GM12865 (cell line): ENCODE measurements around the gene ZNF516.

Experiments used
- DNase-seq: peaks from one replicate; pipeline ENCODE4 v3.0.0; 2010; ENCODE audit warnings: low read depth
- H3K4me3 ChIP-seq: 2 replicates; pipeline ENCODE4 v1.5.1; 2011; ENCODE audit warnings: mild to moderate bottlenecking, low read depth, low read length, control low read depth
- TF ChIP-seq, protein P1 (sequence below): IDR thresholded peaks from 2 replicates; pipeline ENCODE4 v1.5.1; 2011; ENCODE audit warnings: low read length, control low read depth, low read depth, inconsistent platforms; ENCODE audit not compliant: insufficient read depth; ENCODE audit errors: missing control alignments

ZNF516 gene

GRCh38 chr18:76339246-76339620, 155.8 kb downstream of the ZNF516 start:
- no peak for DNase-seq
- TF ChIP-seq, protein P1, sequence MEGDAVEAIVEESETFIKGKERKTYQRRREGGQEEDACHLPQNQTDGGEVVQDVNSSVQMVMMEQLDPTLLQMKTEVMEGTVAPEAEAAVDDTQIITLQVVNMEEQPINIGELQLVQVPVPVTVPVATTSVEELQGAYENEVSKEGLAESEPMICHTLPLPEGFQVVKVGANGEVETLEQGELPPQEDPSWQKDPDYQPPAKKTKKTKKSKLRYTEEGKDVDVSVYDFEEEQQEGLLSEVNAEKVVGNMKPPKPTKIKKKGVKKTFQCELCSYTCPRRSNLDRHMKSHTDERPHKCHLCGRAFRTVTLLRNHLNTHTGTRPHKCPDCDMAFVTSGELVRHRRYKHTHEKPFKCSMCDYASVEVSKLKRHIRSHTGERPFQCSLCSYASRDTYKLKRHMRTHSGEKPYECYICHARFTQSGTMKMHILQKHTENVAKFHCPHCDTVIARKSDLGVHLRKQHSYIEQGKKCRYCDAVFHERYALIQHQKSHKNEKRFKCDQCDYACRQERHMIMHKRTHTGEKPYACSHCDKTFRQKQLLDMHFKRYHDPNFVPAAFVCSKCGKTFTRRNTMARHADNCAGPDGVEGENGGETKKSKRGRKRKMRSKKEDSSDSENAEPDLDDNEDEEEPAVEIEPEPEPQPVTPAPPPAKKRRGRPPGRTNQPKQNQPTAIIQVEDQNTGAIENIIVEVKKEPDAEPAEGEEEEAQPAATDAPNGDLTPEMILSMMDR: no peak
- H3K4me3 ChIP-seq: no peak overlapping the region

DNA sequence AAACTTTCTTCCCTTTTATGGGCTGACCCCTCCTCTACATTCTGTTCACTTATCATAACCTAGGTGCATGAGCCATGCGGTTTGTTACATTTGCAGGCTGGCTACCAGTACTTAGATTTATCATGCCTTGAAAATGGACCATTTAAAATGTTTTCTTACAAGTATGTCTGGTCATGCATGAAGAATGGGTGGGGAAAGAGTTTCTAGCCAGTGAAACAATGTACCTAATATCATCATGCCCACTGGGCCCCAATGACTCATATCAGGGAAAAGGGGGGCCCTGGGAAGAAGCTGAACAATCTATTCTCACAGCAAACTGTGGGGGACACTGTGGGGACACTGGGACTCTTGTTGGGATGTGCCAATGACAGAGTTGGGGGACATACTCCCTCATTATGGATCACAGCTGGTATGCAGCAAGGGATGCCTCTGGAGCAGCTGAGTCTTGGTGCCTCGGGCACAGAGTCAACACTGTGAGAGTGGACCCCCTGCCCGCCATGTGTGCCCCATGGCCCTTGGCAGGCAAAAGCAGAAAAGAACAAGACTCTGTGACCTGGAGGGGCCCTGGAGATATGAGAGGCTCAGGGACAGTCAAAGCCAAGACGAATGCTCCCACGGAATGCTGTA, 156.3 kb downstream of the ZNF516 start:
- TF ChIP-seq, protein P1: no peak
- no peak for DNase-seq
- H3K4me3 ChIP-seq: no peak overlapping the region

- H3K4me3 ChIP-seq: no peak overlapping the region
- TF ChIP-seq, protein P1: no peak
- DNase-seq: no peak
Observed at GRCh38 chr18:76338088-76338487, 157.0 kb downstream of the ZNF516 start.

DNA sequence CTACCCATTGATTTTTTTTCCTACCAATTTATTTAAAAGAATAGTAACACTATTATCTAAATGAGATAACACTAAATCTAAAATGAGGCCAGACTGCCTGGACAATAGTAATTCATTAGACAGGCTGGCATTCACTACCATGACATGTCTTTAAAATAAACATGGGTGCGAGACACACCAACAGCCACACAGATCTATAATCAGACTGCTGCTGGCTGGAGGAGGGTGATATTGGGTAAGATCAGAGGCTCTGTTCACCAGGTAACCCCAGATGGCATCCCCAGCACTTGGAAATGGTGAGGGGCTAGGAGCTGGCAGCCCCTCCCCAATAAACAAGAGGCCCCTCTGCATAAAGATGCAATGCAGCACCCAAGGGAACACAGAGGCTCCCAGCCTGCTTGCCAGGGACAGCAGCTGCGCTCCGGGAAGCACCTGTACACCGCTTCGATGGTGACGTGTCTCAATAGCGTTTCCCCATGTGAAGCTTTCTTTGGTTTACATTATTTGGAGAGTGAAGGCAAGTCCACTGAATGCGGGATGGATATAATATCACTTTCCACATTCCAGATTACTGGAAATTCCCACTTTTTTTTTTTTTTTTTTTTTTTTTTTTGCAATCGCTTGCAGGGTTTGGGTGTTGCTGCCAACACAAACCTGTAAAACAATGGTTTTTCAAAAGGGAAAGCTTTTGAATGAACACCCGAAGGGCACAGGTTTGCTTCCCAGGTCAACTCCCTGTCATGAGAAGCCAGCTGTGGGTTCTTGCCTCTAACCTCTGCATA, 159.0 kb downstream of the ZNF516 start:
- no peak overlapping the region for H3K4me3 ChIP-seq
- no peak for DNase-seq
- TF ChIP-seq, protein P1: no peak

DNA sequence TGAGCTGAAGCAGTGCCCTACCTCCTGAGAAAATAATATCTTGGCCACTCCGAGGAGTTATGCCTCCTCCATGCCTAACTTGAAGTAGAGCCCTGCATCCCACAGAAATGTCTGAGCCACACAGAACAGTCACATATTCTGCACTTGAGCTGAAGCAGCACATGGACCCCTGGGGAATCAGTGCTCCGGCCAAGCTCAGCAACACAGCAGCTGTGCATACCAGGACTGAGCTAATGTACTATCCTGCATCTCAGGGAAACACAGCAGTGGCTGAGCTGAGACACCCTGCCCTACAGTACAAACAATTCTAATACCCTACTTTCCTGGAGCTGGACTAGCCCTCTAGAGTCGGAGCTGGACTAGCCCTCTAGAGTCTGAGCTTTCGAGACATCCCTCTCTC, 166.9 kb downstream of the ZNF516 start:
- DNase-seq: no peak
- TF ChIP-seq, protein P1: no peak
- no peak overlapping the region for H3K4me3 ChIP-seq

- DNase-seq: no peak
- TF ChIP-seq, protein P1: no peak
Observed at GRCh38 chr18:76323891-76324290, 171.2 kb downstream of the ZNF516 start.

More at GRCh38 chr18:76323891-76324290, 171.2 kb downstream of the ZNF516 start:
- no peak overlapping the region for H3K4me3 ChIP-seq
